HepG2 (cell line): ENCODE data around the gene CPNE2. TPM values are rescaled to one million over a fixed set of nuclear protein-coding genes. Genes with fewer than 3 reads are reported as not detected.

ENCODE experiments used
- ATAC-seq: fragments of 200-7000 bp; cut with Tn5 transposase; 3 replicates; pipeline ENCODE4 v1.9.1; 2020; ENCODE audit warnings: mild to moderate bottlenecking, moderate library complexity
- BruUV-seq: library from RNA; stranded (reverse); fragments of 400-500 nt; replicated peaks from 2 replicates; lab custom pipeline; 2021; lab: Mats Ljungman, UMichigan
- CTCF ChIA-PET: fragments of 300-600 bp; formaldehyde crosslinking; extraction: SDS; loops from one replicate; lab custom pipeline; 2021; ENCODE audit warnings: low total read pairs, inconsistent platforms, low intra/inter-chr PET ratio; lab: Yijun Ruan, JAX
- POLR2A ChIA-PET: fragments of 350-600 bp; sonication (Branson Sonifier 250); formaldehyde crosslinking; loops from one replicate; lab custom pipeline; 2020; ENCODE audit warnings: antibody characterized with exemption, inconsistent platforms; lab: Yijun Ruan, JAX
- DNase-seq: peaks from one replicate; pipeline ENCODE4 v3.0.0-alpha.2; 2015; ENCODE audit warnings: low spot score
- FAIRE-seq: peaks from 3 replicates; lab custom pipeline; 2011; peaks lifted over from hg19 to GRCh38; lab: Jason Lieb, UNC
- H2AFZ ChIP-seq: one replicate; pipeline ENCODE4 v1.6.1; 2011; ENCODE audit warnings: low read length, inconsistent platforms
- H3K27ac ChIP-seq: fragments of 300-600 bp; 3 replicates; pipeline ENCODE4 v1.8.0; 2011; ENCODE audit warnings: mixed run types, mild to moderate bottlenecking, mixed read lengths, low read length, inconsistent platforms; ENCODE audit not compliant: insufficient read depth; ENCODE audit errors: extremely low read length
- H3K27me3 ChIP-seq, 2 experiments: fragments of 200-600 bp in 1 of 2; 2 replicates in 1 of 2; 3 replicates in 1 of 2; pipeline versions ENCODE4 v1.6.0 to v1.8.0; 2011; ENCODE audit warnings: low read length in 2 of 2, mild to moderate bottlenecking in 2 of 2, moderate library complexity in 2 of 2, inconsistent platforms in 1 of 2; ENCODE audit not compliant: insufficient read depth in 2 of 2, control insufficient read depth in 1 of 2
- H3K36me3 ChIP-seq, 2 experiments: fragments of 200-600 bp in 1 of 2; replicated peaks in 1 of 2; 2 replicates in 1 of 2; 3 replicates in 1 of 2; pipeline versions ENCODE4 v1.5.1 to v1.8.0; 2011; ENCODE audit warnings: low read length in 2 of 2, inconsistent platforms in 1 of 2; ENCODE audit not compliant: insufficient read depth in 2 of 2, control insufficient read depth in 1 of 2
- H3K4me1 ChIP-seq: 2 replicates; pipeline ENCODE4 v1.5.1; 2012; ENCODE audit warnings: low read length, inconsistent platforms; ENCODE audit not compliant: insufficient read depth
- H3K4me2 ChIP-seq: 2 replicates; pipeline ENCODE4 v1.6.0; 2011; ENCODE audit warnings: low read depth, low read length, inconsistent platforms
- H3K4me3 ChIP-seq, 3 experiments: fragments of 200-600 bp in 1 of 3; sonication (generic), shearing (Covaris generic) in 1 of 3; replicated peaks in 1 of 3; 2 replicates each; pipeline ENCODE4 v1.5.1; 2011 to 2016; ENCODE audit warnings: low read length in 3 of 3, inconsistent platforms in 2 of 3, low read depth in 2 of 3, mild to moderate bottlenecking in 2 of 3, control low read depth in 1 of 3, mixed read lengths in 1 of 3; ENCODE audit not compliant: insufficient read depth in 1 of 3
- H3K79me2 ChIP-seq: one replicate; pipeline ENCODE4 v1.6.1; 2011; ENCODE audit warnings: low read length, inconsistent platforms; ENCODE audit not compliant: insufficient read depth
- H3K9ac ChIP-seq: 2 replicates; pipeline ENCODE4 v1.6.0; 2011; ENCODE audit warnings: mild to moderate bottlenecking, low read depth, low read length, inconsistent platforms; ENCODE audit not compliant: insufficient read depth
- H3K9me3 ChIP-seq: 2 replicates; pipeline ENCODE4 v1.5.1; 2012; ENCODE audit warnings: mild to moderate bottlenecking, low read length
- H4K20me1 ChIP-seq: 2 replicates; pipeline ENCODE4 v1.6.0; 2011; ENCODE audit warnings: inconsistent platforms, mild to moderate bottlenecking, low read length, moderate library complexity; ENCODE audit not compliant: insufficient read depth
- CC2D1A ChIP-seq: sonication (generic); formaldehyde crosslinking; IDR thresholded peaks from 2 replicates; pipeline ENCODE4 v1.8.1; 2023; ENCODE audit warnings: mild to moderate bottlenecking, missing genetic modification reagents
- CEBPG ChIP-seq: IDR thresholded peaks from 2 replicates; pipeline ENCODE4 v1.6.1; 2016
- ESRRA ChIP-seq: sonication (generic); formaldehyde crosslinking; IDR thresholded peaks from 2 replicates; pipeline ENCODE4 v1.5.1; 2020; ENCODE audit warnings: mild to moderate bottlenecking, low read depth, missing genetic modification reagents
- GLI4 ChIP-seq: sonication (generic); formaldehyde crosslinking; IDR thresholded peaks from 2 replicates; pipeline ENCODE4 v1.5.1; 2020; ENCODE audit warnings: missing genetic modification reagents, mild to moderate bottlenecking, moderate library complexity, borderline replicate concordance
- KAT7 ChIP-seq: IDR thresholded peaks from 2 replicates; pipeline ENCODE4 v1.6.1; 2018; ENCODE audit warnings: borderline replicate concordance, missing compliant biosample characterization
- KDM3A ChIP-seq: IDR thresholded peaks from 2 replicates; pipeline ENCODE4 v1.6.1; 2018; ENCODE audit warnings: low read depth, missing compliant biosample characterization
- NR1H2 ChIP-seq: sonication (generic); formaldehyde crosslinking; IDR thresholded peaks from 2 replicates; pipeline ENCODE4 v1.8.1; 2022; ENCODE audit warnings: low read depth, missing genetic modification reagents, borderline replicate concordance
- RBAK ChIP-seq: sonication (generic); formaldehyde crosslinking; IDR thresholded peaks from 2 replicates; pipeline ENCODE4 v1.5.1; 2020; ENCODE audit warnings: mild to moderate bottlenecking, missing genetic modification reagents
- SMYD3 ChIP-seq: sonication (generic); formaldehyde crosslinking; IDR thresholded peaks from 2 replicates; pipeline ENCODE4 v1.8.1; 2023; ENCODE audit warnings: mild to moderate bottlenecking, missing genetic modification reagents
- ZEB1 ChIP-seq: IDR thresholded peaks from 2 replicates; pipeline ENCODE4 v1.6.1; 2012; ENCODE audit warnings: mild to moderate bottlenecking, low read depth, inconsistent platforms; ENCODE audit not compliant: insufficient replicate concordance
- ZNF3 ChIP-seq: IDR thresholded peaks from 2 replicates; pipeline ENCODE4 v1.7.0; 2017; ENCODE audit warnings: inconsistent platforms
- WGBS: methylation state at CpG from one replicate; pipeline ENCODE4 v1.1.6; 2017; ENCODE audit warnings: low lambda C conversion rate; 5-methylcytosine and 5-hydroxymethylcytosine counted together
- in situ Hi-C: cut with HindIII; loops from 2 replicates; pipeline ENCODE4 v1.10.0; 2017; ENCODE audit warnings: low pct_unique_long_range_greater_than_20kb; ENCODE audit not compliant: extremely low pct_ligation_motif_present
- intact Hi-C: fragments of 100-400 bp; cut with micrococcal nuclease; formaldehyde crosslinking; loops from one replicate; pipeline ENCODE4 v1.10.0; 2022; ENCODE audit not compliant: unreplicated experiment
- polyA plus RNA-seq, 8 experiments: library from polyadenylated mRNA; depleted of rRNA in 3 of 8; stranded (reverse) in 7 of 8; unstranded in 1 of 8; fragments of >200 nt; fragmentation: Illumina TruSeq in 4 of 8; extraction: Trizol in 4 of 8; gene quantifications; 2 replicates each; pipeline versions ENCODE4 v1.2.1 to v1.2.3, GENCODE V29; 2011 to 2016; ENCODE audit warnings: low read depth in 4 of 8, missing spikeins in 1 of 8, mixed read lengths in 1 of 8; ENCODE audit not compliant: insufficient read depth in 1 of 8
- total RNA-seq, 5 experiments: library from RNA; depleted of rRNA; stranded (reverse); fragments of >200 nt; fragmentation: Illumina TruSeq; extraction: Trizol; gene quantifications; 2 replicates each; pipeline ENCODE4 v1.2.3, GENCODE V29; 2016; ENCODE audit warnings: low read depth in 1 of 5
- TF ChIP-seq, protein P1 (sequence below): sonication (generic); formaldehyde crosslinking; IDR thresholded peaks from 2 replicates; pipeline ENCODE4 v1.4.0; 2020; ENCODE audit warnings: missing genetic modification reagents, borderline replicate concordance
- TF ChIP-seq, protein P2 (sequence below): sonication (generic); formaldehyde crosslinking; IDR thresholded peaks from 2 replicates; pipeline ENCODE4 v1.5.1; 2020; ENCODE audit warnings: mild to moderate bottlenecking, missing genetic modification reagents
- TF ChIP-seq, protein P3 (sequence below): sonication (generic); formaldehyde crosslinking; IDR thresholded peaks from 2 replicates; pipeline ENCODE4 v1.5.0; 2020; ENCODE audit warnings: mild to moderate bottlenecking, missing genetic modification reagents

The CPNE2 gene
- total and polyA plus RNA-seq, 2 of the 13 experiments (the other 11 are each of a cell fraction or from before 2014, with no cell fraction given) = 10.6 to 23.3 TPM

DNA sequence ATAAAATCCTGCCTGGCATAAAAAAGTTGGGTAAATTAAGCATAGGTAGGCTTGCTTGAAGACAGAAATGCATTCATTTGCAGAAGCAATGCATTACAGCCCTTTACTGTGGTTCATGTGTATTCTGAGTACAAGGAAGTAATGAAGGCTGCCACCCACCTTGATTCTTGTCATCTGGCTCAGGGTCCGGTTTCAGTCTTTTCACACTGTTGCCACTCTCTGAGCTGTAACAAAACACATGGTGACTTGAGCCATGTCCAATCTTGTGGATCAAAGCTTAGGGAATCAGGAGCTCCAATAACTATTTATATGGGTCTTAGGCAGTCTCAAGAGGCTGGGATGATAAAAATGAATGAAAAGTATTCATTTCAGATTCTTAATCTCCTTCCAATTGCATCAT lies 71.5 kb downstream of the CPNE2 start:
- Histone ChIP-seq H3K9ac (no peak overlapping the region), H3K27me3 (no peaks in the 10 kb centered on the region), H3K9me3 (no peaks in the 10 kb centered on the region), H3K4me2 (no peak overlapping the region), H3K36me3 (peaks cover 18 to 57% of the 10 kb centered on the region in 2 experiments), H3K4me1 (no peaks in the 10 kb centered on the region), H3K27ac (no peak overlapping the region), H3K79me2 (no peaks in the 10 kb centered on the region), H3K4me3 (no peak overlapping the region), H4K20me1 (no peaks in the 10 kb centered on the region), H2AFZ (no peak overlapping the region)
- no TSS peak for BruUV-seq
- intact Hi-C loops = no loop called here
- DNase-seq (no peak), FAIRE-seq (no peak), ATAC-seq (no peak)
- in situ Hi-C loops = no loop called here
- CTCF ChIA-PET = no interaction called here
- POLR2A ChIA-PET = no interaction called here
- TF ChIP-seq SMYD3 (CRISPR knock-in tag) = no peak
- no peak for TF ChIP-seq ZNF3 (CRISPR knock-in tag)
- no peak for TF ChIP-seq CC2D1A (CRISPR knock-in tag)
- TF ChIP-seq, protein P1, sequence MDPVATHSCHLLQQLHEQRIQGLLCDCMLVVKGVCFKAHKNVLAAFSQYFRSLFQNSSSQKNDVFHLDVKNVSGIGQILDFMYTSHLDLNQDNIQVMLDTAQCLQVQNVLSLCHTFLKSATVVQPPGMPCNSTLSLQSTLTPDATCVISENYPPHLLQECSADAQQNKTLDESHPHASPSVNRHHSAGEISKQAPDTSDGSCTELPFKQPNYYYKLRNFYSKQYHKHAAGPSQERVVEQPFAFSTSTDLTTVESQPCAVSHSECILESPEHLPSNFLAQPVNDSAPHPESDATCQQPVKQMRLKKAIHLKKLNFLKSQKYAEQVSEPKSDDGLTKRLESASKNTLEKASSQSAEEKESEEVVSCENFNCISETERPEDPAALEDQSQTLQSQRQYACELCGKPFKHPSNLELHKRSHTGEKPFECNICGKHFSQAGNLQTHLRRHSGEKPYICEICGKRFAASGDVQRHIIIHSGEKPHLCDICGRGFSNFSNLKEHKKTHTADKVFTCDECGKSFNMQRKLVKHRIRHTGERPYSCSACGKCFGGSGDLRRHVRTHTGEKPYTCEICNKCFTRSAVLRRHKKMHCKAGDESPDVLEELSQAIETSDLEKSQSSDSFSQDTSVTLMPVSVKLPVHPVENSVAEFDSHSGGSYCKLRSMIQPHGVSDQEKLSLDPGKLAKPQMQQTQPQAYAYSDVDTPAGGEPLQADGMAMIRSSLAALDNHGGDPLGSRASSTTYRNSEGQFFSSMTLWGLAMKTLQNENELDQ (CRISPR knock-in tag) = no peak
- TF ChIP-seq GLI4 = no peak
- TF ChIP-seq CEBPG (CRISPR knock-in tag) = no peak
- no peak for TF ChIP-seq NR1H2 (CRISPR knock-in tag)
- no peak for TF ChIP-seq KDM3A (CRISPR knock-in tag)
- TF ChIP-seq ESRRA = no peak
- TF ChIP-seq ZEB1 = no peak
- TF ChIP-seq, protein P2, sequence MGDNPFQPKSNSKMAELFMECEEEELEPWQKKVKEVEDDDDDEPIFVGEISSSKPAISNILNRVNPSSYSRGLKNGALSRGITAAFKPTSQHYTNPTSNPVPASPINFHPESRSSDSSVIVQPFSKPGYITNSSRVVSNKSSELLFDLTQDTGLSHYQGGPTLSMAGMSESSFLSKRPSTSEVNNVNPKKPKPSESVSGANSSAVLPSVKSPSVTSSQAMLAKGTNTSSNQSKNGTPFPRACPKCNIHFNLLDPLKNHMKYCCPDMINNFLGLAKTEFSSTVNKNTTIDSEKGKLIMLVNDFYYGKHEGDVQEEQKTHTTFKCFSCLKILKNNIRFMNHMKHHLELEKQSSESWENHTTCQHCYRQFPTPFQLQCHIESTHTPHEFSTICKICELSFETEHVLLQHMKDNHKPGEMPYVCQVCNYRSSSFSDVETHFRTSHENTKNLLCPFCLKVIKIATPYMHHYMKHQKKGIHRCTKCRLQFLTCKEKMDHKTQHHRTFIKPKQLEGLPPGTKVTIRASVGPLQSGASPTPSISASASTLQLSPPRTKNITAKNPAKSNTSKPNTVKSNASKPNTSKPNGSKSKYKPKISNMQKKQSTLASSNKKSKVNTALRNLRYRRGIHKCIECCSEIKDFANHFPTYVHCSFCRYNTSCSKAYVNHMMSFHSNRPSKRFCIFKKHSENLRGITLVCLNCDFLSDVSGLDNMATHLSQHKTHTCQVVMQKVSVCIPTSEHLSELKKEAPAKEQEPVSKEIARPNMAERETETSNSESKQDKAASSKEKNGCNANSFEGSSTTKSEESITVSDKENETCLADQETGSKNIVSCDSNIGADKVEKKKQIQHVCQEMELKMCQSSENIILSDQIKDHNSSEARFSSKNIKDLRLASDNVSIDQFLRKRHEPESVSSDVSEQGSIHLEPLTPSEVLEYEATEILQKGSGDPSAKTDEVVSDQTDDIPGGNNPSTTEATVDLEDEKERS (CRISPR knock-in tag) = no peak
- no peak for TF ChIP-seq KAT7 (CRISPR knock-in tag)
- TF ChIP-seq RBAK = no peak
- TF ChIP-seq, protein P3, sequence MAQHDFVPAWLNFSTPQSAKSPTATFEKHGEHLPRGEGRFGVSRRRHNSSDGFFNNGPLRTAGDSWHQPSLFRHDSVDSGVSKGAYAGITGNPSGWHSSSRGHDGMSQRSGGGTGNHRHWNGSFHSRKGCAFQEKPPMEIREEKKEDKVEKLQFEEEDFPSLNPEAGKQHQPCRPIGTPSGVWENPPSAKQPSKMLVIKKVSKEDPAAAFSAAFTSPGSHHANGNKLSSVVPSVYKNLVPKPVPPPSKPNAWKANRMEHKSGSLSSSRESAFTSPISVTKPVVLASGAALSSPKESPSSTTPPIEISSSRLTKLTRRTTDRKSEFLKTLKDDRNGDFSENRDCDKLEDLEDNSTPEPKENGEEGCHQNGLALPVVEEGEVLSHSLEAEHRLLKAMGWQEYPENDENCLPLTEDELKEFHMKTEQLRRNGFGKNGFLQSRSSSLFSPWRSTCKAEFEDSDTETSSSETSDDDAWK (CRISPR knock-in tag) = no peak
- WGBS = 100% methylated on average over 1 of the region's 1 CpG
